Keratinocyte (primary cell): ENCODE data around the gene ASIC1. TPM values are rescaled to one million over a fixed set of nuclear protein-coding genes. Genes with fewer than 3 reads are reported as not detected.

ENCODE experiments used
- DNase-seq: peaks from one replicate; pipeline ENCODE4 v3.0.0-alpha.2; 2011; ENCODE audit warnings: low read depth, missing footprints, low spot score
- FAIRE-seq: peaks from 2 replicates; lab custom pipeline; 2011; peaks lifted over from hg19 to GRCh38; lab: Jason Lieb, UNC
- H2AFZ ChIP-seq: 2 replicates; pipeline ENCODE4 v1.6.0; 2012; ENCODE audit warnings: low read length, control low read depth, inconsistent platforms; ENCODE audit not compliant: control insufficient read depth
- H3K27ac ChIP-seq: 2 replicates; pipeline ENCODE4 v1.5.1; 2011; ENCODE audit warnings: low read length; ENCODE audit not compliant: control insufficient read depth, insufficient read depth
- H3K27me3 ChIP-seq: 3 replicates; pipeline ENCODE4 v1.6.0; 2011; ENCODE audit warnings: low read length; ENCODE audit not compliant: control insufficient read depth, insufficient read depth; ENCODE audit errors: extremely low read depth
- H3K36me3 ChIP-seq, 2 experiments: 2 replicates in 1 of 2; 3 replicates in 1 of 2; pipeline ENCODE4 v1.5.1; 2011; ENCODE audit warnings: low read length in 2 of 2, mild to moderate bottlenecking in 1 of 2; ENCODE audit not compliant: control insufficient read depth in 2 of 2, insufficient read depth in 2 of 2; ENCODE audit errors: extremely low read depth in 1 of 2
- H3K4me1 ChIP-seq: 3 replicates; pipeline ENCODE4 v1.5.1; 2011; ENCODE audit warnings: low read length; ENCODE audit not compliant: control insufficient read depth, insufficient read depth; ENCODE audit errors: extremely low read depth
- H3K4me2 ChIP-seq: 3 replicates; pipeline ENCODE4 v1.6.0; 2011; ENCODE audit warnings: low read depth, low read length; ENCODE audit not compliant: control insufficient read depth, insufficient read depth; ENCODE audit errors: extremely low read depth
- H3K4me3 ChIP-seq, 3 experiments: fragments of 200-600 bp in 1 of 3; sonication (generic) in 1 of 3; 2 replicates in 2 of 3; 3 replicates in 1 of 3; pipeline ENCODE4 v1.5.1; 2011 to 2016; ENCODE audit warnings: low read length in 3 of 3, mild to moderate bottlenecking in 3 of 3, control low read depth in 2 of 3, inconsistent platforms in 1 of 3, low read depth in 1 of 3, mixed read lengths in 1 of 3, mixed run types in 1 of 3, moderate library complexity in 1 of 3; ENCODE audit not compliant: control insufficient read depth in 2 of 3, insufficient read depth in 2 of 3; ENCODE audit errors: extremely low read depth in 1 of 3
- H3K79me2 ChIP-seq: 2 replicates; pipeline ENCODE4 v1.6.0; 2012; ENCODE audit warnings: low read length; ENCODE audit not compliant: control insufficient read depth, insufficient read depth
- H3K9ac ChIP-seq: 3 replicates; pipeline ENCODE4 v1.6.0; 2011; ENCODE audit warnings: low read length; ENCODE audit not compliant: control insufficient read depth, insufficient read depth; ENCODE audit errors: extremely low read depth
- H3K9me1 ChIP-seq: 3 replicates; pipeline ENCODE4 v1.6.0; 2011; ENCODE audit warnings: low read length; ENCODE audit not compliant: control insufficient read depth, insufficient read depth; ENCODE audit errors: extremely low read depth
- H3K9me3 ChIP-seq: 2 replicates; pipeline ENCODE4 v1.5.1; 2012; ENCODE audit warnings: low read depth, low read length; ENCODE audit not compliant: control insufficient read depth
- H4K20me1 ChIP-seq: 3 replicates; pipeline ENCODE4 v1.6.0; 2011; ENCODE audit warnings: low read length; ENCODE audit not compliant: control insufficient read depth, insufficient read depth; ENCODE audit errors: extremely low read depth
- CTCF ChIP-seq, 3 experiments: IDR thresholded peaks in 1 of 3; conservative IDR thresholded peaks in 1 of 3; optimal IDR thresholded peaks in 1 of 3; 2 replicates in 2 of 3; 3 replicates in 1 of 3; pipeline versions ENCODE3 to v1.5.1; 2011; ENCODE audit warnings: low read length in 3 of 3, mild to moderate bottlenecking in 3 of 3, moderate library complexity in 2 of 3, control low read depth in 1 of 3, inconsistent platforms in 1 of 3; ENCODE audit not compliant: insufficient read depth in 2 of 3; ENCODE audit errors: extremely low read depth in 1 of 3
- EZH2 ChIP-seq: IDR thresholded peaks from one replicate; pipeline ENCODE4 v1.6.1; 2012; ENCODE audit warnings: inconsistent platforms, mild to moderate bottlenecking, low read length, moderate library complexity
- dilution Hi-C: fragments of 300-500 bp; cut with MboI; formaldehyde crosslinking; loops from one replicate; pipeline ENCODE4 v1.7.0; 2020; ENCODE audit warnings: low sequenced_read_pairs; ENCODE audit not compliant: extremely low pct_ligation_motif_present
- polyA plus RNA-seq, 5 experiments: library from polyadenylated mRNA; depleted of rRNA in 3 of 5; stranded (reverse) in 3 of 5; stranded (forward) in 1 of 5; unstranded in 1 of 5; fragments of >200 nt; gene quantifications; 1 replicate in 1 of 5; 2 replicates in 3 of 5; 3 replicates in 1 of 5; pipeline versions ENCODE4 v1.2.1 to v1.2.3, GENCODE V29; 2011 to 2012; ENCODE audit warnings: missing spikeins in 2 of 5, low read depth in 1 of 5, low replicate concordance in 1 of 5

Gene ASIC1
- polyA plus RNA-seq, 1 donor (not counting 4 experiments of a cell fraction or from before 2014, with no cell fraction given) = 5.7 TPM

GRCh38 chr12:50038336-50038735, 19.1 kb upstream of the ASIC1 start:
- Histone ChIP-seq H3K4me1 (peaks cover 13% of the 10 kb centered on the region), H3K4me3 (no peak overlapping the region), H3K27me3 (no peaks in the 10 kb centered on the region), H3K27ac (no peak overlapping the region), H3K9ac (no peak overlapping the region), H2AFZ (no peak overlapping the region), H3K79me2 (no peaks in the 10 kb centered on the region), H3K36me3 (no peaks in the 10 kb centered on the region), H3K4me2 (no peak overlapping the region), H4K20me1 (no peaks in the 10 kb centered on the region), H3K9me1 (no peaks in the 10 kb centered on the region), H3K9me3 (no peaks in the 10 kb centered on the region)
- FAIRE-seq = no peak
- DNase-seq = no peak
- dilution Hi-C loops = no loop called here
- TF ChIP-seq CTCF (optimal IDR thresholded peaks at IDR 0.05 in 1 of 3, IDR thresholded peaks at IDR 0.05 in 1 of 3, conservative IDR thresholded peaks at IDR 0.05 in 1 of 3; ENCODE audit: extremely low read depth in 1 of 3, insufficient read depth in 2 of 3, low read length in 3 of 3) (no peak), EZH2 (no peak)

- H3K4me2 ChIP-seq = peak overlapping the region; percentile 37
- no peaks in the 10 kb centered on the region for H3K27me3 ChIP-seq
- H3K9me3 ChIP-seq = no peaks in the 10 kb centered on the region
- dilution Hi-C loops = no loop called here
- no peaks in the 10 kb centered on the region for H3K9me1 ChIP-seq
- H3K4me3 ChIP-seq = no peak overlapping the region
- DNase-seq (peak; percentile 73), FAIRE-seq (peak; percentile 13)
- H3K36me3 ChIP-seq = no peaks in the 10 kb centered on the region
- no peaks in the 10 kb centered on the region for H4K20me1 ChIP-seq
- H2AFZ ChIP-seq = peak overlapping the region; percentile 65
- no peak overlapping the region for H3K9ac ChIP-seq
- no peaks in the 10 kb centered on the region for H3K79me2 ChIP-seq
- peak overlapping the region; percentile 8 for H3K27ac ChIP-seq
- TF ChIP-seq EZH2 (no peak), CTCF (optimal IDR thresholded peaks at IDR 0.05 in 1 of 3, IDR thresholded peaks at IDR 0.05 in 1 of 3, conservative IDR thresholded peaks at IDR 0.05 in 1 of 3; ENCODE audit: extremely low read depth in 1 of 3, insufficient read depth in 2 of 3, low read length in 3 of 3) (peak; percentile 84 to 91 (median 87))
- H3K4me1 ChIP-seq = peaks cover 11% of the 10 kb centered on the region
These were observed 18.1 kb upstream of the ASIC1 start for GRCh38 chr12:50039151-50039835.
